Glutamatergic neuron (in vitro differentiated cells): ENCODE results near the gene DIP2A. TPM values are rescaled to one million over a fixed set of nuclear protein-coding genes. Genes with fewer than 3 reads are reported as not detected.
A peak's percentile ranks its signal among the peaks of the same experiment; 100 is the strongest.

Source experiments
- DNase-seq: peaks from one replicate; pipeline ENCODE4 v3.0.0; 2022
- H3K27ac Mint-ChIP-seq: one replicate; pipeline ENCODE4 v1.8.0; 2020; ENCODE audit warnings: mild to moderate bottlenecking, mixed read lengths, inconsistent platforms; ENCODE audit not compliant: unreplicated experiment
- H3K27me3 Mint-ChIP-seq: one replicate; pipeline ENCODE4 v1.8.0; 2020; ENCODE audit warnings: mild to moderate bottlenecking, moderate library complexity, mixed read lengths, inconsistent platforms; ENCODE audit not compliant: unreplicated experiment
- H3K36me3 Mint-ChIP-seq: one replicate; pipeline ENCODE4 v1.8.0; 2020; ENCODE audit warnings: mild to moderate bottlenecking, mixed read lengths, inconsistent platforms; ENCODE audit not compliant: unreplicated experiment
- H3K4me1 Mint-ChIP-seq: one replicate; pipeline ENCODE4 v1.8.0; 2020; ENCODE audit warnings: mild to moderate bottlenecking, low read depth, mixed read lengths, inconsistent platforms; ENCODE audit not compliant: unreplicated experiment
- H3K4me3 Mint-ChIP-seq: one replicate; pipeline ENCODE4 v1.8.0; 2020; ENCODE audit warnings: mild to moderate bottlenecking, mixed read lengths, inconsistent platforms; ENCODE audit not compliant: unreplicated experiment
- H3K9me3 Mint-ChIP-seq: one replicate; pipeline ENCODE4 v1.8.0; 2020; ENCODE audit warnings: mild to moderate bottlenecking, moderate library complexity, mixed read lengths, inconsistent platforms; ENCODE audit not compliant: unreplicated experiment
- CTCF ChIP-seq: fragments of 200-600 bp; sonication (generic); IDR thresholded peaks from one replicate; pipeline ENCODE4 v1.5.0; 2021; ENCODE audit not compliant: partially characterized antibody, unreplicated experiment
- total RNA-seq: library from RNA; stranded (reverse); fragmentation: NEBNext Ultra II Directional; extraction: Animal tissue kit (Norgen Biotek cat#: 25700); gene quantifications from one replicate; pipeline ENCODE4 v1.2.1, GENCODE V29; 2021; ENCODE audit not compliant: unreplicated experiment

DIP2A gene
- total RNA-seq, 1 donor from 2014 or later: 55.4 TPM

GRCh38 chr21:46422636-46423241 is 36.0 kb upstream of the DIP2A start:
- peaks cover 7% of the 10 kb centered on the region for H3K4me1 Mint-ChIP-seq
- H3K36me3 Mint-ChIP-seq: peaks cover 10% of the 10 kb centered on the region
- H3K27me3 Mint-ChIP-seq: peaks cover 4% of the 10 kb centered on the region
- no peak overlapping the region for H3K27ac Mint-ChIP-seq
- H3K4me3 Mint-ChIP-seq: no peak overlapping the region
- DNase-seq: no peak
- peaks cover 5% of the 10 kb centered on the region for H3K9me3 Mint-ChIP-seq
- no peak for TF ChIP-seq CTCF

GRCh38 chr21:46423546-46424038 is 35.1 kb upstream of the DIP2A start:
- Mint-ChIP-seq H3K36me3 (peaks cover 10% of the 10 kb centered on the region), H3K27ac (peak overlapping the region; percentile 64), H3K4me1 (peaks cover 7% of the 10 kb centered on the region), H3K27me3 (peaks cover 4% of the 10 kb centered on the region), H3K4me3 (no peak overlapping the region), H3K9me3 (peaks cover 6% of the 10 kb centered on the region)
- no peak for TF ChIP-seq CTCF
- no peak for DNase-seq

GRCh38 chr21:46424039-46424591 is 34.6 kb upstream of the DIP2A start:
- H3K27ac Mint-ChIP-seq: peak overlapping the region; percentile 64
- DNase-seq: peak; percentile 35
- peaks cover 8% of the 10 kb centered on the region for H3K9me3 Mint-ChIP-seq
- no peak overlapping the region for H3K4me3 Mint-ChIP-seq
- peaks cover 5% of the 10 kb centered on the region for H3K36me3 Mint-ChIP-seq
- TF ChIP-seq CTCF: no peak
- H3K4me1 Mint-ChIP-seq: peaks cover 7% of the 10 kb centered on the region
- peaks cover 4% of the 10 kb centered on the region for H3K27me3 Mint-ChIP-seq

- H3K4me1 Mint-ChIP-seq: peaks cover 7% of the 10 kb centered on the region
- no peak for DNase-seq
- peaks cover 5% of the 10 kb centered on the region for H3K36me3 Mint-ChIP-seq
- peaks cover 4% of the 10 kb centered on the region for H3K27me3 Mint-ChIP-seq
- peak overlapping the region; percentile 83 for H3K27ac Mint-ChIP-seq
- H3K9me3 Mint-ChIP-seq: peaks cover 8% of the 10 kb centered on the region
- no peak overlapping the region for H3K4me3 Mint-ChIP-seq
- no peak for TF ChIP-seq CTCF
Observed at GRCh38 chr21:46424621-46425020, 34.1 kb upstream of the DIP2A start.

- H3K4me1 Mint-ChIP-seq: peaks cover 7% of the 10 kb centered on the region
- H3K9me3 Mint-ChIP-seq: peaks cover 8% of the 10 kb centered on the region
- peak; percentile 38 for DNase-seq
- peaks cover 3% of the 10 kb centered on the region for H3K36me3 Mint-ChIP-seq
- H3K4me3 Mint-ChIP-seq: no peak overlapping the region
- peak overlapping the region; percentile 83 for H3K27ac Mint-ChIP-seq
- peaks cover 4% of the 10 kb centered on the region for H3K27me3 Mint-ChIP-seq
- no peak for TF ChIP-seq CTCF
Observed at GRCh38 chr21:46425041-46425440, 33.6 kb upstream of the DIP2A start.
